Measurements from ENCODE around the gene FBXO28. TPM values are rescaled to one million over a fixed set of nuclear protein-coding genes. Genes with fewer than 3 reads are reported as not detected.

Gene FBXO28
- total RNA-seq, 1 donor from 2014 or later: 52.1 TPM

DNA sequence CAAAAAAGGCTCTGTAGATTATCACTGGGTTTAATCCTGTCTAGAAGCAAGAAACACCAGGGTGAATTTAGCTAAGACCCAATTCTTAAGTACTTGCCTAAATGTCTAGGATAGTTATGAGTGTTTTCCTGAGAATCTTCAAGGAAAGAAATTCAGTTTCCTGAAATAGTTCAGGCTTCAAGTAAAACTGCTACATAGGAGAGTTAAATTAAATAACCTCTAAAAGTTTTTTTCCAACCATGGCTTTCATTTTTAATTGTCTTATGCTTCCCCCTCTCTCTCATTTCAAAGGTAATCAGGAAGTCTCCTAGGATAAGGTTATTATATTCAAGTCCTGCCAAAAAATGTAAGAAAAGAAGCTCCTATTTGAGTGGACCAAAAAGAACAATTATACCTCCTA, 46.7 kb upstream of the FBXO28 start:
- peaks cover 5% of the 10 kb centered on the region for H3K27me3 Mint-ChIP-seq (ENCODE audit: insufficient read depth, low read depth)
- no peak overlapping the region for H3K4me3 Mint-ChIP-seq
- H3K36me3 Mint-ChIP-seq: no peaks in the 10 kb centered on the region
- peaks cover 29% of the 10 kb centered on the region for H3K4me1 Mint-ChIP-seq
- TF ChIP-seq, protein P1, sequence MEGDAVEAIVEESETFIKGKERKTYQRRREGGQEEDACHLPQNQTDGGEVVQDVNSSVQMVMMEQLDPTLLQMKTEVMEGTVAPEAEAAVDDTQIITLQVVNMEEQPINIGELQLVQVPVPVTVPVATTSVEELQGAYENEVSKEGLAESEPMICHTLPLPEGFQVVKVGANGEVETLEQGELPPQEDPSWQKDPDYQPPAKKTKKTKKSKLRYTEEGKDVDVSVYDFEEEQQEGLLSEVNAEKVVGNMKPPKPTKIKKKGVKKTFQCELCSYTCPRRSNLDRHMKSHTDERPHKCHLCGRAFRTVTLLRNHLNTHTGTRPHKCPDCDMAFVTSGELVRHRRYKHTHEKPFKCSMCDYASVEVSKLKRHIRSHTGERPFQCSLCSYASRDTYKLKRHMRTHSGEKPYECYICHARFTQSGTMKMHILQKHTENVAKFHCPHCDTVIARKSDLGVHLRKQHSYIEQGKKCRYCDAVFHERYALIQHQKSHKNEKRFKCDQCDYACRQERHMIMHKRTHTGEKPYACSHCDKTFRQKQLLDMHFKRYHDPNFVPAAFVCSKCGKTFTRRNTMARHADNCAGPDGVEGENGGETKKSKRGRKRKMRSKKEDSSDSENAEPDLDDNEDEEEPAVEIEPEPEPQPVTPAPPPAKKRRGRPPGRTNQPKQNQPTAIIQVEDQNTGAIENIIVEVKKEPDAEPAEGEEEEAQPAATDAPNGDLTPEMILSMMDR (IDR thresholded peaks at IDR 0.05): no peak
- TF ChIP-seq EZH2 (IDR thresholded peaks at IDR 0.05): no peak
- TF ChIP-seq EZH2phosphoT487 (IDR thresholded peaks at IDR 0.05): no peak
- Histone ChIP-seq H3K4me3 (no peak overlapping the region), H3K9ac (no peak overlapping the region), H3K27me3 (no peaks in the 10 kb centered on the region), H3K36me3 (no peaks in the 10 kb centered on the region), H3K79me2 (ENCODE audit: low read depth) (no peaks in the 10 kb centered on the region), H2AFZ (replicated peaks) (no peak overlapping the region), H3K4me1 (peaks cover 50% of the 10 kb centered on the region), H3F3A (ENCODE audit: low read depth) (peaks cover 36% of the 10 kb centered on the region), H3K27ac (no peak overlapping the region), H3K9me3 (ENCODE audit: low read depth) (no peaks in the 10 kb centered on the region), H4K20me1 (ENCODE audit: low read depth) (no peaks in the 10 kb centered on the region), H3K4me2 (no peak overlapping the region)
- H3K9me3 Mint-ChIP-seq: peaks cover 5% of the 10 kb centered on the region
- no peak overlapping the region for H3K27ac Mint-ChIP-seq
- no peak for DNase-seq (ENCODE audit: low spot score)

DNA sequence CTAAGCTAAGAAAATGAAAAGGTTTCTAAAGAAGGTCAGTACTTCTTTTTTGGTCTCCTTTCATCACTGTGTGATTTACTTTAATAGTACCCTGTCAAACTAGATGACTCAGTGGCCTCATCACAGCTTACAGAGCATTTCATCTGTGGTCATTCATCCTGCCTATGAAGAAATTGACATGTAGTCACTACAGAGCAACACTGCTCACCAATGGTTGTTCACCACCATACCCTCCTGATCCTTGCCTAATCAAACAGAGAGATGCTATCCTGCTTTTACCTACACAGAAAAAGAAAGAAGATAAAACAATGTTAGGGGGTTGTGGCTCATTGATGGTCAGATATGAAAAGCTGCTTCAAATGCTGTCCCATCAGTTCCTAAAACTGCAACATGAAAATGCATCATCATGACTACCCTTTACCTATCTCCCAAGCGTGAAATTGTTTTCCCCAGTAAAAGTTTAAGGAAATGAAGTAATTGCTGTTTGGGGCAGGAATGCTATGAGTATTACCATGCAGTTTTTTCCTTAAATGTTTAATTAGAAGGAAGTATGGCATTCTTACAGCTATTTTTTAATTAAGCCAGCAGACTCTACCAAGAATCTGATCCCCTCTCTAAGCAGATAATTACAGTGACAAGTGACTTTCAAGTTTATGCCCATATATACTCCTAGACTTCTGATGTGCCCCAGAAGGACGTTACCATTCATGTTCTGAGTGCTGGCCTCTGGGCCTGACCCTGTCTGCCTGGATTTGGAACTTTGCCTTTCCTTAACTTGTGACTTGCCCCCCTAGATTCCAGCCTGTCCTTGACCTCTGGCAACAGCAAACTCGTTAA, 46.1 kb upstream of the FBXO28 start:
- Histone ChIP-seq H3K36me3 (no peaks in the 10 kb centered on the region), H3K4me3 (no peak overlapping the region), H3K4me1 (peaks cover 46% of the 10 kb centered on the region), H2AFZ (replicated peaks) (no peak overlapping the region), H3K27me3 (no peaks in the 10 kb centered on the region), H3K9ac (no peak overlapping the region), H3K79me2 (ENCODE audit: low read depth) (no peaks in the 10 kb centered on the region), H3K27ac (no peak overlapping the region), H4K20me1 (ENCODE audit: low read depth) (no peaks in the 10 kb centered on the region), H3K9me3 (ENCODE audit: low read depth) (peaks cover 3% of the 10 kb centered on the region), H3K4me2 (no peak overlapping the region), H3F3A (ENCODE audit: low read depth) (peaks cover 36% of the 10 kb centered on the region)
- Mint-ChIP-seq H3K9me3 (peaks cover 7% of the 10 kb centered on the region), H3K36me3 (no peaks in the 10 kb centered on the region), H3K27ac (no peak overlapping the region), H3K4me1 (peaks cover 29% of the 10 kb centered on the region), H3K27me3 (ENCODE audit: insufficient read depth, low read depth) (peaks cover 5% of the 10 kb centered on the region), H3K4me3 (no peak overlapping the region)
- TF ChIP-seq EZH2phosphoT487 (IDR thresholded peaks at IDR 0.05) (no peak), EZH2 (IDR thresholded peaks at IDR 0.05) (no peak)
- TF ChIP-seq, protein P1 (IDR thresholded peaks at IDR 0.05): no peak
- DNase-seq (ENCODE audit: low spot score): no peak

DNA sequence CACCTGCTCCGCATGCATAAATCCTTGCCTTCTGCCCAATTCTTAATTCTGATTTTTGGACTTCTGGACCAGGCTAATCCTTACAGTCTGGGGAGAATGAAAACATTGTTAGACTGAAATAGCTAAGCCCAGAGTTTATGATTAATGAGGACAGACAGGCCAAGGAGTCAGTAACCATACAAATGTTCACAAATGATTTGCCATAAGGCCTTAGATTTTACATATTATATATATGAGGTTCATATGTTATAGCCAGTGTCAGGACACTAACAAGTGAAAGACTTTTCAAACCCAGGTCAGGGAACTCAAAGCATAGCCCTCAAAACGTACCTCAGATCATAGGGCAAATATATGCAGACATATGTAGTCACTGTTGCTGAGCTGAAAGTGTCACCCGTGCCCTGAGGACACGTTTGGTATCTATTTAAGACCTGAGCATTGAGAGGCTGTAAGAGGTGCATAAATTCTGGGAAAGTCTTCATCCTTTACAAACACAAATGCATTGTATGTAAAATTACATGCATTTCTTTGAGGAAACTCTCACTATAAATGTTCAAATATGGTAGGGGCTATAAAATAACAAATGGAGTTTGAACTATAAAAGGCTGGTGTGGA, 45.3 kb upstream of the FBXO28 start:
- no peaks in the 10 kb centered on the region for H3K36me3 ChIP-seq
- no peaks in the 10 kb centered on the region for H4K20me1 ChIP-seq (ENCODE audit: low read depth)
- no peaks in the 10 kb centered on the region for H3K27me3 ChIP-seq
- H3K4me3 ChIP-seq: no peak overlapping the region
- H3K9me3 ChIP-seq (ENCODE audit: low read depth): peaks cover 5% of the 10 kb centered on the region
- H3K27ac ChIP-seq: no peak overlapping the region
- H3K4me1 ChIP-seq: peaks cover 41% of the 10 kb centered on the region
- H3K4me3 Mint-ChIP-seq: no peak overlapping the region
- H3K9ac ChIP-seq: no peak overlapping the region
- peaks cover 12% of the 10 kb centered on the region for H3K9me3 Mint-ChIP-seq
- peaks cover 5% of the 10 kb centered on the region for H3K27me3 Mint-ChIP-seq (ENCODE audit: insufficient read depth, low read depth)
- peaks cover 33% of the 10 kb centered on the region for H3F3A ChIP-seq (ENCODE audit: low read depth)
- no peak overlapping the region for H3K27ac Mint-ChIP-seq
- no peaks in the 10 kb centered on the region for H3K36me3 Mint-ChIP-seq
- no peaks in the 10 kb centered on the region for H3K79me2 ChIP-seq (ENCODE audit: low read depth)
- no peak overlapping the region for H3K4me2 ChIP-seq
- peaks cover 27% of the 10 kb centered on the region for H3K4me1 Mint-ChIP-seq
- H2AFZ ChIP-seq (replicated peaks): no peak overlapping the region
- no peak for DNase-seq (ENCODE audit: low spot score)
- TF ChIP-seq, protein P1 (IDR thresholded peaks at IDR 0.05): no peak
- TF ChIP-seq EZH2phosphoT487 (IDR thresholded peaks at IDR 0.05) (no peak), EZH2 (IDR thresholded peaks at IDR 0.05) (no peak)
